ENCODE data around the gene PSAT1.

DNA sequence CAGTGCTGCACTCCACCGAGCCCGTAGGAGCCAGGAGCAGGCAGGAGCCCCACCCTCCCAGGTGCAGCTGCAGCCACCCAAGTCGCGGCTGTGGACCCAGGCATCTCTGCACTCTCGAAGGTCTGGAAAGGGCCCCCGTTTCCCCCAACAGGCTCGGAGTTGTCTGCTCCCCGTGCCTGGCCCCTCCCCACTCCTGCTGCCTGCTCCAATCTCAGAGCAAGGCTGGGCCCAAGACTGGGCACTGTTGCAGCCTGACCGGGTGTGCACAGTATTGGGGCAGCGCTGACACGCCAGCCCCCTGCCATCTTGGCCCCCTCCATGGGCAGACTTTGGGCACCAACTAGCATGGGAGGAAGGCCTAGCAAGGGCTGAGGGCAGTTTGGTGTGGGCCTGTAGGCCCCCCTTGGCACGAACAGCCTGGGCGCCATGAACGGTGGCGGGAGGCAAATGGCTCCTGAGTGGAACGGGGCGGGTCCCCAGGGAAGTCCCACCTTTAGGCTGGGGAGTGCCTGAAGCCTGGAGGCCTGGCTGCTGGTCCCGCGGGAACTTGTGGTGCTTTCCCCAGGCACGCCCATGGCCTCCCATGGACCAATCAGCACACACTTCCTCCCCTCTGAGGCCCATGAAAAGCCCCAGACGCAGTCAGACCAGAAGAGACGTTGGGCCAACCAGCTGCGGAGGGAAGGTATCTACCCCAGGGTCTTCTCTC is 60.4 kb downstream of the PSAT1 start:
- no peak for TF ChIP-seq CTCF (conservative IDR thresholded peaks at IDR 0.05; ENCODE audit: low read length)
- no peak for TF ChIP-seq EZH2phosphoT487 (IDR thresholded peaks at IDR 0.05; ENCODE audit: borderline replicate concordance, low read depth, low read length)
